Hepatocyte (in vitro differentiated cells): Measurements from ENCODE around the gene ZNF462.

Experiments used
- CTCF ChIP-seq: fragments of 200-600 bp; sonication (generic); IDR thresholded peaks from 2 replicates; pipeline ENCODE4 v1.5.1; 2016; ENCODE audit warnings: antibody characterized with exemption, mild to moderate bottlenecking; ENCODE audit not compliant: poor library complexity
- EZH2 ChIP-seq: fragments of 200-600 bp; sonication (generic); IDR thresholded peaks from 2 replicates; pipeline ENCODE4 v1.6.1; 2016; ENCODE audit warnings: antibody characterized with exemption, mild to moderate bottlenecking, borderline replicate concordance
- EZH2phosphoT487 ChIP-seq: fragments of 200-600 bp; sonication (generic); IDR thresholded peaks from one replicate; pipeline ENCODE4 v1.6.1; 2018; ENCODE audit warnings: antibody characterized with exemption, mild to moderate bottlenecking, low read depth, moderate library complexity; ENCODE audit not compliant: unreplicated experiment, severe bottlenecking

- TF ChIP-seq CTCF (no peak), EZH2phosphoT487 (no peak), EZH2 (no peak)
Measured at GRCh38 chr9:107008447-107008846, 145.5 kb downstream of the ZNF462 start.
